GM12878 (cell line): ENCODE results near the gene SZRD1. TPM values are rescaled to one million over a fixed set of nuclear protein-coding genes. Genes with fewer than 3 reads are reported as not detected.

ENCODE experiments used
- ATAC-seq: fragments of 200-7000 bp; cut with Tn5 transposase; 3 replicates; pipeline ENCODE4 v1.9.1; 2020; ENCODE audit warnings: mild to moderate bottlenecking, moderate library complexity
- BruUV-seq: library from RNA; stranded (reverse); fragments of 400-500 nt; replicated peaks from 2 replicates; lab custom pipeline; 2021; lab: Mats Ljungman, UMichigan
- CTCF ChIA-PET: fragments of 300-600 bp; sonication (Branson Sonifier 250); formaldehyde crosslinking; extraction: SDS; loops from one replicate; lab custom pipeline; 2021; ENCODE audit warnings: inconsistent platforms; lab: Yijun Ruan, JAX
- POLR2A ChIA-PET: fragments of 350-600 bp; formaldehyde crosslinking; extraction: SDS; loops from one replicate; lab custom pipeline; 2021; ENCODE audit warnings: inconsistent platforms; lab: Charles Lee
- RAD21 ChIA-PET: fragments of 300-600 bp; sonication (Branson Sonifier 250); formaldehyde crosslinking; loops from one replicate; lab custom pipeline; 2023; ENCODE audit warnings: antibody characterized with exemption; ENCODE audit not compliant: unreplicated experiment; lab: Charles Lee
- SMC1A ChIA-PET: fragments of 300-600 bp; sonication (Branson Sonifier 250); formaldehyde crosslinking; loops from one replicate; lab custom pipeline; 2023; ENCODE audit not compliant: unreplicated experiment, uncharacterized antibody; lab: Charles Lee
- DNase-seq: peaks from one replicate; pipeline ENCODE4 v3.0.0-alpha.2; 2011; ENCODE audit warnings: low read depth, low spot score
- FAIRE-seq: peaks from 3 replicates; lab custom pipeline; 2011; peaks lifted over from hg19 to GRCh38; lab: Jason Lieb, UNC
- H2AFZ ChIP-seq: 2 replicates; pipeline ENCODE4 v1.6.0; 2011; ENCODE audit warnings: low read depth, low read length, control low read depth; ENCODE audit not compliant: control insufficient read depth
- H3K27ac ChIP-seq: 2 replicates; pipeline ENCODE4 v1.5.1; 2011; ENCODE audit warnings: control low read depth; ENCODE audit not compliant: control insufficient read depth, insufficient read depth
- H3K27me3 ChIP-seq, 2 experiments: replicated peaks in 1 of 2; 2 replicates each; pipeline versions ENCODE4 v1.6.0 to v1.6.1; 2011; ENCODE audit warnings: low read length in 1 of 2; ENCODE audit not compliant: control insufficient read depth in 2 of 2, insufficient read depth in 2 of 2
- H3K36me3 ChIP-seq, 2 experiments: 2 replicates each; pipeline ENCODE4 v1.5.1; 2011; ENCODE audit warnings: low read length in 1 of 2; ENCODE audit not compliant: control insufficient read depth in 2 of 2, insufficient read depth in 2 of 2
- H3K4me1 ChIP-seq: 2 replicates; pipeline ENCODE4 v1.6.1; 2011; ENCODE audit warnings: mild to moderate bottlenecking, low read length, moderate library complexity, mixed read lengths; ENCODE audit not compliant: control insufficient read depth, insufficient read depth
- H3K4me2 ChIP-seq: 2 replicates; pipeline ENCODE4 v1.6.0; 2011; ENCODE audit warnings: control low read depth; ENCODE audit not compliant: control insufficient read depth, insufficient read depth
- H3K4me3 ChIP-seq: fragments of 200-600 bp; sonication (generic); 2 replicates; pipeline ENCODE4 v1.5.1; 2016
- H3K79me2 ChIP-seq: 2 replicates; pipeline ENCODE4 v1.6.0; 2011; ENCODE audit warnings: low read length; ENCODE audit not compliant: control insufficient read depth, insufficient read depth
- H3K9ac ChIP-seq: 2 replicates; pipeline ENCODE4 v1.8.0; 2011; ENCODE audit warnings: low read length, control low read depth, mixed read lengths; ENCODE audit not compliant: control insufficient read depth, insufficient read depth
- H3K9me3 ChIP-seq: replicated peaks from 3 replicates; pipeline ENCODE4 v1.5.1; 2011; ENCODE audit warnings: mild to moderate bottlenecking, low read length; ENCODE audit not compliant: control insufficient read depth, insufficient read depth
- H4K20me1 ChIP-seq: 2 replicates; pipeline ENCODE4 v1.6.0; 2011; ENCODE audit not compliant: control insufficient read depth, insufficient read depth
- BCL11A ChIP-seq: IDR thresholded peaks from 2 replicates; pipeline ENCODE4 v1.6.1; 2011; ENCODE audit warnings: low read depth, low read length
- CHD2 ChIP-seq: IDR thresholded peaks from 2 replicates; pipeline ENCODE4 v1.6.1; 2011; ENCODE audit warnings: low read depth, low read length, improper control_type of control experiment, borderline replicate concordance
- POU2F2 ChIP-seq: IDR thresholded peaks from 3 replicates; pipeline ENCODE4 v1.6.1; 2011; ENCODE audit warnings: low read depth, mild to moderate bottlenecking, low read length, borderline replicate concordance
- TCF12 ChIP-seq: IDR thresholded peaks from 2 replicates; pipeline ENCODE4 v1.6.1; 2011; ENCODE audit warnings: low read depth, mild to moderate bottlenecking, low read length
- ZBTB33 ChIP-seq: fragments of 450-650 bp; IDR thresholded peaks from 2 replicates; pipeline ENCODE4 v1.6.1; 2017; ENCODE audit warnings: mild to moderate bottlenecking
- WGBS: methylation state at CpG from one replicate; pipeline ENCODE4 v1.1.6; 2016; ENCODE audit warnings: low lambda C conversion rate; ENCODE audit not compliant: insufficient replicate concordance, insufficient coverage; ENCODE audit errors: missing lambda C conversion rate; 5-methylcytosine and 5-hydroxymethylcytosine counted together
- in situ Hi-C: fragments of 300-500 bp; cut with MboI; formaldehyde crosslinking; loops from 9 replicates; pipeline ENCODE4 v1.14.3; 2018; ENCODE audit warnings: mixed read lengths
- intact Hi-C: fragments of 100-400 bp; cut with micrococcal nuclease; formaldehyde crosslinking; loops from one replicate; pipeline ENCODE4 v1.14.2; 2022; ENCODE audit not compliant: unreplicated experiment
- polyA plus RNA-seq, 11 experiments: library from polyadenylated mRNA; depleted of rRNA in 4 of 11; unstranded in 6 of 11; stranded (reverse) in 5 of 11; fragments of >200 nt; fragmentation: Nextera tagmentation in 4 of 11; fragmentation: Illumina TruSeq in 1 of 11; extraction: Ambion mirVana in 4 of 11; extraction: Trizol in 1 of 11; gene quantifications; 1 replicate in 1 of 11; 2 replicates in 10 of 11; pipeline versions ENCODE4 v1.2.1 to v1.2.3, GENCODE V29; 2011 to 2016; ENCODE audit warnings: inconsistent platforms in 2 of 11, missing spikeins in 2 of 11, low read depth in 1 of 11
- total RNA-seq, 4 experiments: library from RNA; depleted of rRNA in 3 of 4; stranded (reverse); fragments of >200 nt in 3 of 4; fragmentation: Illumina TruSeq in 1 of 4; extraction: Trizol in 1 of 4; gene quantifications; 2 replicates each; pipeline versions ENCODE4 v1.2.1 to v1.2.3, GENCODE V29; 2013 to 2021

The SZRD1 gene
- total and polyA plus RNA-seq, 10 of the 15 experiments (the other 5 are each of a cell fraction or from before 2014, with no cell fraction given): 5.6 to 213 (median 113) TPM

DNA sequence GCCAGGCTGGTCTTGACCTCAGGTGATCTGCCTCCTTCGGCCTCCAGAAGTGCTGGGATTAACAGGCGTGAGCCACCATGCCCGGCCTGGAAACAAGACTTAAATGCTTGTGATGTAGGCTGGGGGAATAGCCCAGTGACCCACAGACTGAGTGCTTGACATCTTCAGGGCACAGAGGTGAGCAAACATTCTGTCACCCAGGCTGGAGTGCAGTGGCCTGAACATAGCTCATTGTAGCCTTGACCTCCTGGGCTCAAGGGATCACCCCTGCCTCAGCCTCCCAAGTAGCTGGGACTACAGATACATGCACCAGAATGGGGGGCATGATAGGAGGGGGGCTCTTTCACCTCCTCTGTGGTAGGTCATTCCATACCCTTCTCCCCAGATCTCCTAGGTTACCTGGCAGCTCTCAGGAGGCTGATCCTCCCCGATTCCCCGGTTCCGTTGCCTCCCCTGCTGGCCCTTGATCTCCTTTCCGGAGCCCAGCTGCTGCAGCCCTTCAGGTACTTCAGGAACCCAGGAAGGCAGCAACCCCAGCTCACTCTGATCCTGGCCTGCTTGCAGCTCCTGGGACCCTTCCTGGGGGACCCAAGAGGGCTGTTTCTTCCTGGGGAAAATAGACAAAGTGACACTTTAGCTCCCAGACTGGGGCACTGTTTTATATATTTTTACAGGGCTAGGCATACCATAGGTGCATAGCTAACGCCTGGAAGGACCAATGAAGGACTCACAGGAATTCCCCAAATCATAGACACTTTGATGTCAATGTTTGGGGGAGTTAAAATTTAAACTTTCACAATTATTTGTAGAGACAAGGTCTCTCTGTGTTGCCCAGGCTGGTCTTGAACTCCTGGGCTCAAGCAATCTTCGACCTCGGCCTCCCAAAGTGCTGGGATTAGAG, 58.3 kb downstream of the SZRD1 start:
- in situ Hi-C loops (no loop called here), intact Hi-C loops (no loop called here)
- Histone ChIP-seq H3K4me3 (no peak overlapping the region), H3K27ac (no peak overlapping the region), H2AFZ (no peak overlapping the region), H3K9me3 (no peaks in the 10 kb centered on the region), H3K4me2 (no peak overlapping the region), H3K79me2 (no peaks in the 10 kb centered on the region), H4K20me1 (no peaks in the 10 kb centered on the region), H3K9ac (no peak overlapping the region), H3K27me3 (no peaks in the 10 kb centered on the region), H3K36me3 (no peaks in the 10 kb centered on the region), H3K4me1 (peaks cover 15% of the 10 kb centered on the region)
- ATAC-seq: peak; percentile 20; the same call in 2 of the 3 replicates
- WGBS: 80% methylated on average over 10 of the region's 10 CpGs
- RAD21 ChIA-PET: interaction anchor here (0.9 to 1.7 kb wide), 4 partner anchors 15 to 58 kb away, joined by 3 to 7 read pairs (median 4); partner anchors contain the start of genes NECAP2 and SZRD1
- FAIRE-seq: no peak
- SMC1A ChIA-PET: interaction anchor here (0.8 to 2.5 kb wide), 11 partner anchors 10 to 56 kb away, joined by 3 to 9 read pairs (median 4); partner anchors contain the start of genes NECAP2 and SPATA21
- no TSS peak for BruUV-seq
- POLR2A ChIA-PET: interaction anchor here (0.6 to 2.3 kb wide), 5 partner anchors 10 to 60 kb away, joined by 3 to 7 read pairs (median 4); no protein-coding TSS in a partner anchor
- CTCF ChIA-PET: interaction anchor here (0.9 to 5.3 kb wide), 7 partner anchors 10 to 347 kb away, joined by 3 to 40 read pairs (median 3); partner anchors contain the start of genes NECAP2 and SPATA21
- no peak for DNase-seq
- TF ChIP-seq TCF12 (no peak), BCL11A (no peak), CHD2 (no peak), ZBTB33 (no peak), POU2F2 (no peak)
